Adrenal gland (tissue), 12 donors: ENCODE measurements around the gene IER5. TPM values are rescaled to one million over a fixed set of nuclear protein-coding genes. Genes with fewer than 3 reads are reported as not detected.

Experiments
- DNase-seq, 7 donors: peaks; one replicate each; pipeline ENCODE4 v3.0.0-alpha.2; 2019 to 2020
- H3K27ac ChIP-seq, 5 donors: fragments of 200-600 bp; sonication (generic) in 4 of 5; 1 replicate in 3 of 5; 2 replicates in 2 of 5; pipeline versions ENCODE4 v1.5.1 to v1.8.0; 2016 to 2020; ENCODE audit warnings: mild to moderate bottlenecking in 1 of 5
- H3K27me3 ChIP-seq: fragments of 200-600 bp; 2 replicates; pipeline ENCODE4 v1.8.0; 2021
- H3K36me3 ChIP-seq, 2 donors: fragments of 200-600 bp; replicated peaks in 1 of 2; 1 replicate in 1 of 2; 2 replicates in 1 of 2; pipeline versions ENCODE4 v1.5.1 to v1.8.0; 2018 to 2022
- H3K4me1 ChIP-seq, 2 donors: fragments of 200-600 bp; replicated peaks in 1 of 2; 1 replicate in 1 of 2; 2 replicates in 1 of 2; pipeline versions ENCODE4 v1.5.1 to v1.8.0; 2018 to 2021
- H3K4me3 ChIP-seq, 4 donors: fragments of 200-600 bp; sonication (generic) in 3 of 4; one replicate each; pipeline ENCODE4 v1.5.1; 2016 to 2018
- H3K9me3 ChIP-seq, 3 donors: fragments of 200-600 bp; sonication (generic) in 1 of 3; replicated peaks in 1 of 3; 1 replicate in 2 of 3; 2 replicates in 1 of 3; pipeline versions ENCODE4 v1.5.1 to v1.8.0; 2016 to 2021
- POLR2A ChIP-seq, 2 donors: fragments of 450-650 bp; IDR thresholded peaks; one replicate each; pipeline ENCODE4 v1.6.1; 2017; ENCODE audit warnings: antibody characterized with exemption in 2 of 2, mild to moderate bottlenecking in 2 of 2, moderate library complexity in 1 of 2
- WGBS, 4 donors: extraction: QIAGEN DNeasy Blood & Tissue Kit in 2 of 4; methylation state at CpG; one replicate each; pipeline versions ENCODE4 v1.1.5 to v1.1.7; 2013 to 2017; 5-methylcytosine and 5-hydroxymethylcytosine counted together
- intact Hi-C, 2 donors: fragments of 100-400 bp; cut with DNase I; formaldehyde crosslinking; loops; one replicate each; pipeline versions ENCODE4 v1.14.1 to v1.15.0; 2022 to 2023
- polyA plus RNA-seq, 3 donors: library from polyadenylated mRNA; stranded (reverse); fragments of 200-250 nt in 2 of 3; fragments of 350-450 nt in 1 of 3; fragmentation: Illumina TruSeq in 1 of 3; extraction: RNeasy Lipid Tissue Mini Kit (QIAGEN cat#74804) in 1 of 3; gene quantifications; one replicate each; pipeline ENCODE4 v1.2.3, GENCODE V29; 2013 to 2014
- total RNA-seq, 9 donors: library from RNA; depleted of rRNA in 4 of 9; stranded (reverse); fragments of >200 nt in 4 of 9; fragments of 120-200 nt in 1 of 9; fragmentation: NEBNext Ultra II Directional in 1 of 9; extraction: Animal tissue kit (Norgen Biotek cat#: 25700) in 1 of 9; gene quantifications; one replicate each; pipeline versions ENCODE4 v1.1.0 to v1.2.4, GENCODE V29; 2013 to 2023
- TF ChIP-seq, protein P1 (sequence below), 6 experiments: fragments of 450-650 bp in 4 of 6; fragments of 200-600 bp in 2 of 6; sonication (generic) in 1 of 6; IDR thresholded peaks; 1 replicate in 5 of 6; 2 replicates in 1 of 6; pipeline versions ENCODE4 v1.5.1 to v1.8.0; 2016 to 2021; ENCODE audit warnings: antibody characterized with exemption in 6 of 6, mild to moderate bottlenecking in 2 of 6, moderate library complexity in 1 of 6
- donor health status: healthy with polysubstance abuse.
- donor health status: Bipolar disorder and iron deficiency.
- donor health status: DM: yes; HTN: yes; CAD: no.
- donor health status: DM: no; HTN: no; CAD: no.
- donor health status: DM: no; HTN: no; CAD: no.
- donor health status: DM: yes; HTN: yes; CAD: no.

The IER5 gene
- total and polyA plus RNA-seq, 12 donors = 2.0 to 19.2 (median 8.9) TPM

- intact Hi-C loops = no loop called here
- TF ChIP-seq, protein P1, sequence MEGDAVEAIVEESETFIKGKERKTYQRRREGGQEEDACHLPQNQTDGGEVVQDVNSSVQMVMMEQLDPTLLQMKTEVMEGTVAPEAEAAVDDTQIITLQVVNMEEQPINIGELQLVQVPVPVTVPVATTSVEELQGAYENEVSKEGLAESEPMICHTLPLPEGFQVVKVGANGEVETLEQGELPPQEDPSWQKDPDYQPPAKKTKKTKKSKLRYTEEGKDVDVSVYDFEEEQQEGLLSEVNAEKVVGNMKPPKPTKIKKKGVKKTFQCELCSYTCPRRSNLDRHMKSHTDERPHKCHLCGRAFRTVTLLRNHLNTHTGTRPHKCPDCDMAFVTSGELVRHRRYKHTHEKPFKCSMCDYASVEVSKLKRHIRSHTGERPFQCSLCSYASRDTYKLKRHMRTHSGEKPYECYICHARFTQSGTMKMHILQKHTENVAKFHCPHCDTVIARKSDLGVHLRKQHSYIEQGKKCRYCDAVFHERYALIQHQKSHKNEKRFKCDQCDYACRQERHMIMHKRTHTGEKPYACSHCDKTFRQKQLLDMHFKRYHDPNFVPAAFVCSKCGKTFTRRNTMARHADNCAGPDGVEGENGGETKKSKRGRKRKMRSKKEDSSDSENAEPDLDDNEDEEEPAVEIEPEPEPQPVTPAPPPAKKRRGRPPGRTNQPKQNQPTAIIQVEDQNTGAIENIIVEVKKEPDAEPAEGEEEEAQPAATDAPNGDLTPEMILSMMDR (IDR thresholded peaks at IDR 0.05) = no peak
- TF ChIP-seq POLR2A (IDR thresholded peaks at IDR 0.05) = no peak
- H3K27ac ChIP-seq = no peak overlapping the region
- H3K9me3 ChIP-seq = no peaks in the 10 kb centered on the region
- 49 to 61% (median 56%) methylated on average over 2 of the region's 2 CpGs for WGBS, 4 donors
- no peaks in the 10 kb centered on the region for H3K27me3 ChIP-seq
- DNase-seq = no peak
- H3K36me3 ChIP-seq = no peaks in the 10 kb centered on the region
- no peak overlapping the region for H3K4me3 ChIP-seq
- H3K4me1 ChIP-seq = peaks cover 0 to 5% of the 10 kb centered on the region in 2 donors
These were observed 27.0 kb upstream of the IER5 start for GRCh38 chr1:181061487-181061886.

DNA sequence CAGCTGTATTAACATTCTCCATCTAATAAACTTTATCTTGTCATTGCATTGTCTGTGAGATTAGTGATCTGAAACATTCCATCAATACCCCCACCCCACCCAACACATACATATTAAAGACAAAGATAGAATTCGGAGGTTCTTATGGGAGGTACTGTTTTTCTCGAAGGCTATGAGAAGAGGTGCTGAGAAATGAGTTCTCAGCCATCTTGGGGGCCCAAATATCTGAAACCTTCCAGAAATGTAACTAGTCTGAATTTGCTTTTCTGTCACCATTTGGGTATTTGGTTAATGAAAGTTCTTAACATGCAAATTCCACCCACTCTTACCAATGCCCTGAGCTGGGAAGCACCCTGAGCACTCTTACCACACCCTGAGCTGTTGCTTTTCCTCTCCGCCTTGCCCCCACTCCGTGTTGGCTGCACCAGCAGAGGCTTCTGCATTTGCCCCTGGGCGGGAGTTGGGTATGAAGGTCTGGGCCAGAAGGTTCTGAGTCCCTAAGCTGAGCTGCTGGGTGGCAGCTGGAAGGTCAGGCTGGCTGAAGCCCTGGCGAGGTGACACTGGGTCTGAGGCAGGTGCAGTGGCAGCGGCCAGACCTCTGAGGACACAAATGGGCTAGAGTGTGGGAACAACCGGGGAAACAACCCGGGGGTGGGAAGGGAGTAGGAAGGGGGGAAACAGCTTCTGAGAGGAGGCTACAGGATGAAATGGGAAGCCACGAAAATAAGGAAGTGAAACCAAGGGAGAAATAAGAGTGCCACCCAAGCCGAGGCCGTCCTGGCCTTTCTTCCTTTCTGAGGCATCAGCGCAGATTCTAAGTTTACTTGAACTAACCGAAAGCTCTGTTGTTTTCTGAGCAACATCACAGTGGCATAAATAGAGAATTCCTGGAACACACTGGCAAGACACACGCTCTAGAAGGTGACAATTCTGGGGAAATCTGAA lies 26.3 kb upstream of the IER5 start:
- 72 to 79% (median 73%) methylated on average over 14 to 15 of the region's 15 CpGs for whole genome bisulfite sequencing, 4 donors
- DNase-seq = peak in 2 of 7 donors; percentile 24 to 27
- no peaks in the 10 kb centered on the region for H3K36me3 ChIP-seq
- no peak overlapping the region for H3K4me3 ChIP-seq
- H3K27me3 ChIP-seq = no peaks in the 10 kb centered on the region
- no peaks in the 10 kb centered on the region for H3K9me3 ChIP-seq
- TF ChIP-seq, protein P1 (IDR thresholded peaks at IDR 0.05) = no peak
- no peak for TF ChIP-seq POLR2A (IDR thresholded peaks at IDR 0.05)
- intact Hi-C loops = no loop called here
- peak overlapping the region in 1 of 5 donors; percentile 68 for H3K27ac ChIP-seq
- peaks cover 0 to 5% of the 10 kb centered on the region in 2 donors for H3K4me1 ChIP-seq

GRCh38 chr1:181062836-181063428 lies 25.6 kb upstream of the IER5 start:
- intact Hi-C loops = no loop called here
- Histone ChIP-seq H3K4me3 (no peak overlapping the region), H3K4me1 (peaks cover 0 to 5% of the 10 kb centered on the region in 2 donors), H3K9me3 (no peaks in the 10 kb centered on the region), H3K36me3 (no peaks in the 10 kb centered on the region), H3K27me3 (no peaks in the 10 kb centered on the region), H3K27ac (peak overlapping the region in 1 of 5 donors; percentile 68)
- peak in 1 of 7 donors; percentile 14 for DNase-seq
- TF ChIP-seq, protein P1 (IDR thresholded peaks at IDR 0.05) = no peak
- TF ChIP-seq POLR2A (IDR thresholded peaks at IDR 0.05) = no peak
- 55 to 69% (median 62%) methylated on average over 6 of the region's 6 CpGs for WGBS, 4 donors

- H3K27me3 ChIP-seq = no peaks in the 10 kb centered on the region
- peaks cover 0 to 5% of the 10 kb centered on the region in 2 donors for H3K4me1 ChIP-seq
- H3K9me3 ChIP-seq = no peaks in the 10 kb centered on the region
- TF ChIP-seq POLR2A (IDR thresholded peaks at IDR 0.05) = no peak
- TF ChIP-seq, protein P1 (IDR thresholded peaks at IDR 0.05) = no peak
- H3K27ac ChIP-seq = no peak overlapping the region
- 43 to 60% (median 54%) methylated on average over 6 of the region's 6 CpGs for WGBS, 4 donors
- H3K4me3 ChIP-seq = no peak overlapping the region
- DNase-seq = peak in 1 of 7 donors; percentile 8
- H3K36me3 ChIP-seq = no peaks in the 10 kb centered on the region
- intact Hi-C loops = no loop called here
These were observed 24.4 kb upstream of the IER5 start for GRCh38 chr1:181064011-181064623.
